ENCODE data around the gene MAPKAPK5.
"Not testable (repeated sequence)": the region's sequence is repeated elsewhere in the genome, so short reads cannot be mapped to it uniquely, and the experiment has no call there.

Gene MAPKAPK5

DNA sequence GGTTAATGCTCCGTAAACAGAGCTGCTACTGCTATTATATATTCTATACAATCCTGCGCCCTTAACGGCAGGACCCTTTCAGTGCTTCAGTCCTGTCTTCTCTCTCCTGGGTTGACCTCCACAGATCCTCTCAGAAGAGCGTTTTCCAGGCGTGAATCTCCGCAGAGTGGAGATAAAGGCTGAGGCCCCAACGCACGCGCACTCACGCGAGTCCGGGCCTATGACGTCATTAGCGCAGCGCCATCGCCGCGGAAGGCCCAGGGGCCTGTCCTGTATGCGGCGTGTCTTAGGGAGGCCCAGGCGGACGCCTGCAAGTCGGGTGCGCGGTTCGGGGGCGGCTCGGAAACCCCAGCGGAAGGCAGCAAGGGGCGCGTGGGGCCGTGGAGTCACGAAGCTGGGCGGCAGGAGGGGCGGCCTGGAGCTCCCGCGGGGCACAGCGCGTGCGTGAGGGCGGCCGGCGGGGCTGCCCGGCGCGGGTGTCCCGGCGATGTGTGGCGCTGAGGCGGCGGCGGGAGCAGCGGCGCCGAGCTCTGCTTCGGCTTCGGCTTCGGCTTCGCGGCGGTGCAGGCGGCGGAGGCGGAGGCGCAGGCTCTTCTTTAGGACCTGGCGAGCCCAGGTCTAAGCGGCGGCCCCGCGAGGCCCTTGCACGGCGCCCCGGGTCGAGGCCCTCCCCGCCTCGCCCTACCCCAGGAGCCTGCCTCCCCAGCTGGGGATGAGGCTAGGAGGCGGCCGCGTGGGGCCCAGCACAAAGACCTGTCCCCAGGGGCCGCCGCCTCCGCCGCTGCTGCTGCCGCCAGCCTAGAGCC lies at the start of gene MAPKAPK5:
TSS of gene MAPKAPK5 (plus strand) at position 479 of the 806 bp plus-strand sequence. CDS start 506 bp downstream, outside the sequence.
- Mint-ChIP-seq H3K4me1 (peaks cover 37% of the 10 kb centered on the region), H3K4me3 (peak within 1 kb of the TSS; percentile 81), H3K36me3 (peaks cover 62% of the 10 kb centered on the region), H3K9me3 (no peaks in the 10 kb centered on the region), H3K27ac (peak within 1 kb of the TSS; percentile 98)
- ATAC-seq = peak; percentile 94
- peak; percentile 99 to 100 for DNase-seq (ENCODE audit: low spot score in 2 of 2)

GRCh38 chr12:111792856-111793235 lies 49.2 kb upstream of the MAPKAPK5 start:
- H3K4me3 Mint-ChIP-seq = no peak overlapping the region

GRCh38 chr12:111798182-111798581 lies 43.8 kb upstream of the MAPKAPK5 start:
- no peaks in the 10 kb centered on the region for H3K9me3 Mint-ChIP-seq
- no peak overlapping the region for H3K27ac Mint-ChIP-seq
- no peaks in the 10 kb centered on the region for H3K36me3 Mint-ChIP-seq
- H3K4me1 Mint-ChIP-seq = no peaks in the 10 kb centered on the region
- DNase-seq (ENCODE audit: low spot score in 2 of 2) (no peak), ATAC-seq (no peak)
- H3K4me3 Mint-ChIP-seq = no peak overlapping the region

More at GRCh38 chr12:111792856-111793235, 49.2 kb upstream of the MAPKAPK5 start:
- Mint-ChIP-seq H3K36me3 (no peaks in the 10 kb centered on the region), H3K9me3 (no peaks in the 10 kb centered on the region), H3K27ac (no peak overlapping the region), H3K4me1 (no peaks in the 10 kb centered on the region)
- ATAC-seq = no peak
- DNase-seq (ENCODE audit: low spot score in 2 of 2) = no peak

DNA sequence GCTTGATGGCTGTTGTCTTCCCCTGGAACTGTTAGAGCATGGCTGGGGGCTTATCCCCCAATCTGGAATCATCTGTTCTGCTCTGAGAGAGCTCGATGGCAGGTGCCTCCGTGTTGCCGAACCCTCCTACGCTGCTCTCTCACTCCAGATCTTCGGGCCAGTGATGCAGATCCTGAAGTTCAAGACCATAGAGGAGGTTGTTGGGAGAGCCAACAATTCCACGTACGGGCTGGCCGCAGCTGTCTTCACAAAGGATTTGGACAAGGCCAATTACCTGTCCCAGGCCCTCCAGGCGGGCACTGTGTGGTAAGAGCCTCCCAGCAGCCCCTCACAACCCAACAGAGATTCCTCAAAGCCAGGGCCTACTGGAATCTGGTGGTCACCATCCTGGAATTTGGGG lies 42.3 kb upstream of the MAPKAPK5 start:
- Mint-ChIP-seq H3K4me1 (no peaks in the 10 kb centered on the region), H3K4me3 (no peak overlapping the region), H3K27ac (no peak overlapping the region), H3K36me3 (no peaks in the 10 kb centered on the region), H3K9me3 (no peaks in the 10 kb centered on the region)
- DNase-seq (ENCODE audit: low spot score in 2 of 2) = no peak
- ATAC-seq = no peak

DNA sequence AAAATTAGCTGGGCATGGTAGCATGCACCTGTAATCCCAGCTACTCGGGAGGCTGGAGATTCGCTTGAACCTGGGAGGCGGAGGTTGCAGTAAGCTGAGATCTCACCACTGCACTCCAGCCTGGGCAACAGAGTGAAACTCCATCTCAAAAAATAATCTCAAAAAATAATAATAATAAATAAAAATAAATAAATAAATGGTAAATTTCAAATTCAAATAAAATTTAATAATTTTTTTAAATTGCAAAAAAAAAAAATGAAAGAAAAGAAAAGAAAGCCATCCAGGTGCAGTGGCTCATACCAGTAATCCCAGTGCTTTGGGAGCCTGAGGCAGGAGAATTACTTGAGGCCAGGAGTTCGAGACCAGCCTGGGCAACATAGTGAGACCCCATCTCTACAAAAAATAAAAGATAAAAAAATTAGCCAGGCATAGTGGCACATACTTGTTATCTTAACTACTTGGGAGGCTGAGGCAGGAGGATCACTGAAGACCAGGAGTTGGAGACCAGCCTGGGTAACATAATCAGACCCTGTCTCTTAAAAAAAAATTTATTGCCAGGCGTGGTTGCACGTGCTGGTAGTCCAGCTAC lies 38.9 kb upstream of the MAPKAPK5 start:
- H3K4me1 Mint-ChIP-seq = no peaks in the 10 kb centered on the region
- H3K4me3 Mint-ChIP-seq = no peak overlapping the region
- DNase-seq (ENCODE audit: low spot score in 2 of 2) (no peak), ATAC-seq (no peak)
- no peaks in the 10 kb centered on the region for H3K36me3 Mint-ChIP-seq
- H3K9me3 Mint-ChIP-seq = no peaks in the 10 kb centered on the region
- no peak overlapping the region for H3K27ac Mint-ChIP-seq

DNA sequence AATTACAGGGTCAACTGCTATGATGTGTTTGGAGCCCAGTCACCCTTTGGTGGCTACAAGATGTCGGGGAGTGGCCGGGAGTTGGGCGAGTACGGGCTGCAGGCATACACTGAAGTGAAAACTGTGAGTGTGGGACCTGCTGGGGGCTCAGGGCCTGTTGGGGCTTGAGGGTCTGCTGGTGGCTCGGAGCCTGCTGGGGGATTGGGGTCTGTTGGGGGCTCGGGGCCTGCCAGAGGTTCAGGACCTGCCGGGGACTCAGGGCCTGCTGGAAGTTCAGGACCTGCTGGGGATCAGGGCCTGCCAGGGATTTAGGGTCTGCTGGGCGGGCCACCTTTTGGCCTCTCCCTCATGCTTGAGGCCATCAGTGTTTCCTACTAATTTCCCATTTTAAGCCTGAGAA lies 38.2 kb upstream of the MAPKAPK5 start:
- Mint-ChIP-seq H3K4me1 (no peaks in the 10 kb centered on the region), H3K9me3 (no peaks in the 10 kb centered on the region), H3K36me3 (no peaks in the 10 kb centered on the region), H3K4me3 (no peak overlapping the region), H3K27ac (no peak overlapping the region)
- ATAC-seq (no peak), DNase-seq (ENCODE audit: low spot score in 2 of 2) (no peak)

DNA sequence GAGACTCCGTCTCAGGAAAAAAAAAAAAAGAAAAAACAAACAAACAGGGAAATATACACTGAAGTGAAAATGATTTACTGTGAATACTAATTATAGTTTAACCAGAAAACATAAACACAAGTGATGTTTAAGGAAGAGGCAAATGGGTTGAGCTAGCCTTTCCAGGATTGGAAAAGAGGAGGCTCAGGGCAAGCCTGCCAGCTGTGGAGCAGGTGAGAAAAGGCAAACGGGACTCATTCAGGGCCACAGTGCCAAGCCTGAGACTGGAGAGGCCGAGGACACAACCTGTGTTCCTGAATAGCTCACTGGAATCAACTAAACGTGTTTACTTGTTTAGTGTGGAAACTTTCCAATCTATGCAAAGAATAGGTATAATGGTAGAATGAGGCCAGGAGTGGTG lies 35.7 kb upstream of the MAPKAPK5 start:
- H3K4me3 Mint-ChIP-seq = no peak overlapping the region
- H3K27ac Mint-ChIP-seq = no peak overlapping the region
- H3K4me1 Mint-ChIP-seq = no peaks in the 10 kb centered on the region
- DNase-seq (ENCODE audit: low spot score in 2 of 2) (no peak), ATAC-seq (no peak)
- no peaks in the 10 kb centered on the region for H3K36me3 Mint-ChIP-seq
- no peaks in the 10 kb centered on the region for H3K9me3 Mint-ChIP-seq

DNA sequence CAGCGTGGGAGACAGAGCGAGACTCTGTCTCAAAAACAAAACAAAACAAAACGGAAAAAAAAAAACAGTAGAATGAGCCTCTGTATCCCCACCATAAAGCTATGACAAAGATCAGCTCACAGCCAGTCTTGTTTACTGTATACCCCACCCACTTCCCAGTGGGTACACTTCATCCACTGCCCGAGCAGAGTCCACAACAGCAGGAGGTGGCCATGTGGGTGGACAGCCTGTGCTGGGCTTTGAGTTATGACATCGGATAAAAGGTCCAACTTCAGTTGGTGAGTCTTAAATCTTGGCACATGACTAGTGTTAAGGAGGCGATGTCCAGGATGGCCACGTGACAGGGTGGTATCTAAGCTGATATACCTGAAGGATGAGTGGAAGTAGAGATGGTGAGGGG lies 34.8 kb upstream of the MAPKAPK5 start:
- no peaks in the 10 kb centered on the region for H3K36me3 Mint-ChIP-seq
- H3K9me3 Mint-ChIP-seq = no peaks in the 10 kb centered on the region
- no peak overlapping the region for H3K4me3 Mint-ChIP-seq
- H3K27ac Mint-ChIP-seq = no peak overlapping the region
- H3K4me1 Mint-ChIP-seq = no peaks in the 10 kb centered on the region
- DNase-seq (ENCODE audit: low spot score in 2 of 2) = no peak
- no peak for ATAC-seq

DNA sequence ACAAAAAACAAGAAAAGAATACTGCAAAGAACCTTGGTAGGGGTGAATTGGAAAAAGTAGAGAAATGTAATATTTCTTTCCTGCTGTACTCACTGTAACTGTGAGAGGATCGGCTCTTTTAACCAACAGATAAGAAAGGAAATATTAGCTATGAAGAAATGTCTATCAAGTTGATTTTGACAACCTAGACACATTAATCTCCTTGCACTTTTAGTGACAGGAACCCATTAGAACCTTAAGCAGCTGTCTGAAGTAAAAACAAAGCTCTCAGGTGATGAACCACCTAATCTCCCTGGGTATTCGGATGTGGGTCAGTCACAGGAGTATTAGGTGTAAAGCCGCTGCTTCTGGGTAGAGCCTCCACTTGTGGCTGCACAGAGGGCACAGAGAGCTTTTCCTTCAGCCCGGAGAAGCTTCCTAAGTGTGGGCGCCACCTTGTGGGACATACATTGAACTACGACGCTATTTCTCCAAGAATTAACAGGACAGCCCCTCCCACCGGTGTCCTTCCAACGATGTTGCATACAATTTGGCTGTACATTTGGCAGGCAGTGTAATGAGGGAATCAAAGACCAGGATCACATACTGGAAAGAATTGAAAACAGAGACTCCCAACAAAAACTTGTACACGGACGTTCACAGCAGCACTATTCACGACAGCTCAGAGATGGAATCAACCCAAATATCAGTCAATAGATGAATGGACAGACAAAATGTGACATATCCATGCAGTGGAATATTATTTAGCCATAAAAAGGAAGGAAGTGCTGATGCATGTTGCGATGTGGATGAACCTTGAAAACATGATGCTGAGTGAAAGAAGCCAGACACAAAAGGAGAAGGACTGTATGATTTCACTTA lies 28.9 kb upstream of the MAPKAPK5 start:
- H3K4me3 Mint-ChIP-seq = no peak overlapping the region
- H3K27ac Mint-ChIP-seq = no peak overlapping the region
- H3K9me3 Mint-ChIP-seq = no peaks in the 10 kb centered on the region

DNA sequence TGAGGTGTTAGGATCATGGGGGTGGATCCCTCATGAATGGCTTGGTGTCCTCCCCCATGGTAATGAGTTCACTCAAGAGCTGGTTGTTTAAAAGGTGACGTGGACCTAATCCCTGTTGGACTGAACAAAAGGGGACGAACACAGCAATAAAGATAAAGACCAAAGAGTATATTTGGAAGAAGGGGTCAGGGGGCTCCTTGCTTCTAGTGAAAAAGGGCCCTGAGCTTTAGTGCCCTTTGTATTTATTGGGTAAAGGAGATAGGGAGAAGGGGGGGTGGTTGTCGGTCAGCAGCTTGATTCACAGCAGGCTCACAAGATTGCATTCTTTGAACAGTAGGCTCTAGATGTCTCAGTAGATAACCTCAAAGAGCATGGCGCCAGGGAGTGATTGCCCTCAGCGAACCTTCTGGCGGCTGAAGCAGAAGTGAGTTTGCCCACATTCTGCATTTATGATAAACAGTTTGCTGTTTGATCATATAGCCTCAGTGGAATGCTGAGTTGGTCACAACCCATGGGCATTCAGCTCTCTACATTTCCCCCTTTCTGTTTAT lies 25.9 kb upstream of the MAPKAPK5 start:
- Mint-ChIP-seq H3K36me3 (no peaks in the 10 kb centered on the region), H3K4me3 (no peak overlapping the region), H3K4me1 (peaks cover 13% of the 10 kb centered on the region), H3K27ac (no peak overlapping the region), H3K9me3 (no peaks in the 10 kb centered on the region)
- ATAC-seq (no peak), DNase-seq (ENCODE audit: low spot score in 2 of 2) (no peak)

More for the DNA sequence above, 28.9 kb upstream of the MAPKAPK5 start:
- H3K36me3 Mint-ChIP-seq = no peaks in the 10 kb centered on the region
- DNase-seq (ENCODE audit: low spot score in 2 of 2) = peak; percentile 43 to 75
- ATAC-seq = peak; percentile 85
- H3K4me1 Mint-ChIP-seq = peaks cover 13% of the 10 kb centered on the region

- H3K27ac Mint-ChIP-seq, H3K36me3 Mint-ChIP-seq, H3K9me3 Mint-ChIP-seq: not testable (repeated sequence)
Measured at GRCh38 chr12:111816898-111817297, 25.1 kb upstream of the MAPKAPK5 start.

GRCh38 chr12:111818340-111818739 lies 23.7 kb upstream of the MAPKAPK5 start:
- no peak for DNase-seq (ENCODE audit: low spot score in 2 of 2)
- H3K4me3 Mint-ChIP-seq = no peak overlapping the region
- H3K36me3 Mint-ChIP-seq = no peaks in the 10 kb centered on the region
- peaks cover 3% of the 10 kb centered on the region for H3K4me1 Mint-ChIP-seq
- ATAC-seq = no peak
- no peaks in the 10 kb centered on the region for H3K9me3 Mint-ChIP-seq
- no peak overlapping the region for H3K27ac Mint-ChIP-seq

More at GRCh38 chr12:111816898-111817297, 25.1 kb upstream of the MAPKAPK5 start:
- ATAC-seq; DNase-seq (ENCODE audit: low spot score in 2 of 2); H3K4me3 Mint-ChIP-seq: not testable (repeated sequence)
- H3K4me1 Mint-ChIP-seq = peaks cover 13% of the 10 kb centered on the region

GRCh38 chr12:111819191-111820158 lies 22.6 kb upstream of the MAPKAPK5 start:
- Mint-ChIP-seq H3K27ac (no peak overlapping the region), H3K36me3 (no peaks in the 10 kb centered on the region), H3K9me3 (no peaks in the 10 kb centered on the region), H3K4me3 (no peak overlapping the region), H3K4me1 (no peaks in the 10 kb centered on the region)
- ATAC-seq (no peak), DNase-seq (ENCODE audit: low spot score in 2 of 2) (no peak)

DNA sequence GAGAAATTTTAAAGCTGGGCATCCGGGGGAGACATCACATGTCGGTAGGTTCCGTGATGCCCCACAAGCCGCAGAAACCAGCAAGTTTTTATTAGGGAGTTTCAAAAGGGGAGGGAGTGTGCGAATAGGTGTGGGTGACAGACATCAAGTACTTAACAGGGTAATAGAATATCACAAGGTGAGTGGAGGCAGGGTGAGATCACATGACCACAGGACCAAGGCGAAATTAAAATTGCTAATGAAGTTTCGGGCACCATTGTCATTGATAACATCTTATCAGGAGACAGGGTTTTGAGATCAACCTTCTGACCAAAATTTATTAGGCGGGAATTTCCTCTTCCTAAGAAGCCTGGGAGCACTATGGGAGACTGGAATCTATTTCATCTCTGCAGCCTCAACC lies 21.2 kb upstream of the MAPKAPK5 start:
- not testable (repeated sequence) for H3K36me3 Mint-ChIP-seq; H3K4me3 Mint-ChIP-seq; DNase-seq (ENCODE audit: low spot score in 2 of 2); H3K4me1 Mint-ChIP-seq; H3K27ac Mint-ChIP-seq; H3K9me3 Mint-ChIP-seq; ATAC-seq

All from stimulated activated effector memory CD8-positive, alpha-beta T cell treated with anti-CD3 and anti-CD28 coated beads, Interleukin-12 subunit alpha, Interleukin-12 subunit beta, amount 100 ng/mL, for 72 hours (primary cell).